AG04449 (cell line): Measurements from ENCODE around the gene CACNB4.

Experiments used
- CTCF ChIA-PET: fragments of 350-600 bp; formaldehyde crosslinking; extraction: SDS; loops from one replicate; lab custom pipeline; 2021; ENCODE audit warnings: antibody characterized with exemption; lab: Yijun Ruan, JAX
- POLR2A ChIA-PET: fragments of 400-600, 350-600 bp; formaldehyde crosslinking; extraction: SDS; loops from one replicate; lab custom pipeline; 2020; ENCODE audit warnings: antibody characterized with exemption, inconsistent platforms; lab: Yijun Ruan, JAX
- DNase-seq: peaks from one replicate; pipeline ENCODE4 v3.0.0-alpha.2; 2010; ENCODE audit warnings: low read depth, low spot score
- H3K4me3 ChIP-seq: 2 replicates; pipeline ENCODE4 v1.5.1; 2011; ENCODE audit warnings: low read depth, mild to moderate bottlenecking, control low read depth, low read length
- CTCF ChIP-seq: IDR thresholded peaks from one replicate; pipeline ENCODE4 v1.5.1; 2011; ENCODE audit warnings: mild to moderate bottlenecking, moderate library complexity, low read length, control low read depth, inconsistent platforms; ENCODE audit not compliant: insufficient read depth; ENCODE audit errors: missing control alignments

CACNB4 gene

GRCh38 chr2:152098496-152099366, at the start of gene CACNB4:
Gene CACNB4, minus strand, starts transcription at chr2:152099044.
- TF ChIP-seq CTCF = no peak
- ChIA-PET CTCF (interaction anchor here (1.1 to 1.4 kb wide), 3 partner anchors 48 to 62 kb away, joined by 3 to 4 read pairs (median 3); no protein-coding TSS in a partner anchor), POLR2A (no interaction called here)
- DNase-seq = no peak
- H3K4me3 ChIP-seq = peak within 1 kb of the TSS; percentile 54

- CTCF ChIA-PET = interaction anchor here (1.3 kb wide), 1 partner anchor 98 kb away, joined by 3 read pairs; no protein-coding TSS in a partner anchor
- TF ChIP-seq CTCF = no peak
- no peak for DNase-seq
- H3K4me3 ChIP-seq = no peak overlapping the region
- POLR2A ChIA-PET = no interaction called here
Observed at GRCh38 chr2:152134488-152135280, 35.8 kb upstream of the CACNB4 start.

- POLR2A ChIA-PET = no interaction called here
Observed at GRCh38 chr2:152132306-152132705, 33.5 kb upstream of the CACNB4 start.

GRCh38 chr2:152127628-152128027, 28.8 kb upstream of the CACNB4 start:
- no peak for DNase-seq
- ChIA-PET CTCF (interaction anchor here (0.8 kb wide), 1 partner anchor 82 kb away, joined by 3 read pairs; no protein-coding TSS in a partner anchor), POLR2A (no interaction called here)
- no peak overlapping the region for H3K4me3 ChIP-seq
- TF ChIP-seq CTCF = no peak

More at GRCh38 chr2:152132306-152132705, 33.5 kb upstream of the CACNB4 start:
- CTCF ChIA-PET = no interaction called here
- no peak for TF ChIP-seq CTCF
- no peak for DNase-seq
- H3K4me3 ChIP-seq = no peak overlapping the region

- POLR2A ChIA-PET = no interaction called here
- no peak overlapping the region for H3K4me3 ChIP-seq
- no peak for TF ChIP-seq CTCF
- no peak for DNase-seq
- CTCF ChIA-PET = no interaction called here
Observed at GRCh38 chr2:152126664-152127063, 27.8 kb upstream of the CACNB4 start.

- TF ChIP-seq CTCF = no peak
- ChIA-PET POLR2A (no interaction called here), CTCF (no interaction called here)
- no peak overlapping the region for H3K4me3 ChIP-seq
- DNase-seq = no peak
Observed at GRCh38 chr2:152122161-152122560, 23.3 kb upstream of the CACNB4 start.
